IMR-90 (cell line): ENCODE measurements around the gene SBF2. TPM values are rescaled to one million over a fixed set of nuclear protein-coding genes. Genes with fewer than 3 reads are reported as not detected.

ENCODE experiments used
- ATAC-seq: fragments of 200-7000 bp; cut with Tn5 transposase; 2 replicates; pipeline ENCODE4 v1.9.1; 2020; ENCODE audit warnings: low read depth, mild to moderate bottlenecking, moderate library complexity
- BruUV-seq: library from RNA; stranded (reverse); fragments of 400-500 nt; replicated peaks from 2 replicates; lab custom pipeline; 2021; lab: Mats Ljungman, UMichigan
- CTCF ChIA-PET: fragments of 300-600 bp; formaldehyde crosslinking; extraction: SDS; loops from one replicate; lab custom pipeline; 2021; ENCODE audit warnings: antibody characterized with exemption; lab: Yijun Ruan, JAX
- POLR2A ChIA-PET: fragments of 300-600 bp; sonication (Branson Sonifier 250); formaldehyde crosslinking; loops from one replicate; lab custom pipeline; 2022; ENCODE audit warnings: antibody characterized with exemption; ENCODE audit not compliant: unreplicated experiment; lab: Charles Lee
- DNase-seq: peaks from one replicate; pipeline ENCODE4 v3.0.0; 2013
- H2AFZ ChIP-seq: replicated peaks from 2 replicates; pipeline ENCODE3; 2013; ENCODE audit warnings: low read length, mild to moderate bottlenecking; ENCODE audit not compliant: poor library complexity
- H2AK5ac ChIP-seq: 2 replicates; pipeline ENCODE4 v1.6.1; 2013; ENCODE audit warnings: low read depth, low read length, inconsistent platforms
- H2AK9ac ChIP-seq: replicated peaks from 2 replicates; pipeline ENCODE3; 2013; ENCODE audit warnings: mild to moderate bottlenecking, low read depth, low read length, moderate library complexity; ENCODE audit not compliant: poor library complexity
- H2BK120ac ChIP-seq: 2 replicates; pipeline ENCODE4 v1.6.1; 2013; ENCODE audit warnings: low read depth, low read length, inconsistent platforms
- H2BK15ac ChIP-seq: 3 replicates; pipeline ENCODE4 v1.6.1; 2013; ENCODE audit warnings: low read depth, low read length, inconsistent platforms
- H2BK20ac ChIP-seq: 2 replicates; pipeline ENCODE4 v1.6.1; 2013; ENCODE audit warnings: low read depth, mild to moderate bottlenecking, inconsistent platforms, low read length, moderate library complexity
- H2BK5ac ChIP-seq: 2 replicates; pipeline ENCODE4 v1.6.1; 2013; ENCODE audit warnings: mild to moderate bottlenecking, low read depth, low read length, inconsistent platforms; ENCODE audit not compliant: poor library complexity, severe bottlenecking
- H3K14ac ChIP-seq: replicated peaks from 2 replicates; pipeline ENCODE4 v1.6.1; 2013; ENCODE audit warnings: low read depth, low read length, inconsistent platforms
- H3K18ac ChIP-seq: 2 replicates; pipeline ENCODE4 v1.6.1; 2013; ENCODE audit warnings: low read depth, low read length, control low read depth
- H3K23ac ChIP-seq: 2 replicates; pipeline ENCODE4 v1.6.1; 2013; ENCODE audit warnings: low read depth, low read length, inconsistent platforms
- H3K27ac ChIP-seq: 2 replicates; pipeline ENCODE4 v1.5.1; 2013; ENCODE audit warnings: mild to moderate bottlenecking, control low read depth, low read length; ENCODE audit not compliant: insufficient read depth
- H3K27me3 ChIP-seq: 2 replicates; pipeline ENCODE4 v1.6.1; 2013; ENCODE audit warnings: low read length; ENCODE audit not compliant: control insufficient read depth, insufficient read depth
- H3K36me3 ChIP-seq: 2 replicates; pipeline ENCODE4 v1.6.1; 2013; ENCODE audit warnings: low read length, mixed read lengths; ENCODE audit not compliant: control insufficient read depth, insufficient read depth
- H3K4ac ChIP-seq: 2 replicates; pipeline ENCODE4 v1.6.1; 2013; ENCODE audit warnings: low read depth, low read length, inconsistent platforms
- H3K4me1 ChIP-seq: 2 replicates; pipeline ENCODE4 v1.6.1; 2013; ENCODE audit warnings: low read length, mixed read lengths; ENCODE audit not compliant: control insufficient read depth, insufficient read depth
- H3K4me2 ChIP-seq: 2 replicates; pipeline ENCODE4 v1.6.1; 2013; ENCODE audit warnings: low read depth, mild to moderate bottlenecking, control low read depth, low read length, moderate library complexity
- H3K4me3 ChIP-seq: 2 replicates; pipeline ENCODE4 v1.5.1; 2013; ENCODE audit warnings: low read depth, mild to moderate bottlenecking, control low read depth, low read length, moderate library complexity; ENCODE audit not compliant: insufficient read depth
- H3K56ac ChIP-seq: 2 replicates; pipeline ENCODE4 v1.6.1; 2013; ENCODE audit warnings: low read length, inconsistent platforms; ENCODE audit not compliant: insufficient read depth; ENCODE audit errors: extremely low read depth
- H3K79me1 ChIP-seq, 2 experiments: 2 replicates each; pipeline ENCODE4 v1.6.1; 2013; ENCODE audit warnings: low read length in 2 of 2, inconsistent platforms in 1 of 2, low read depth in 1 of 2
- H3K9ac ChIP-seq: 2 replicates; pipeline ENCODE4 v1.6.1; 2013; ENCODE audit warnings: low read depth, low read length, control low read depth
- H3K9me1 ChIP-seq: 2 replicates; pipeline ENCODE4 v1.6.1; 2013; ENCODE audit warnings: low read length, inconsistent platforms; ENCODE audit not compliant: insufficient read depth
- H3K9me3 ChIP-seq: 2 replicates; pipeline ENCODE4 v1.6.1; 2013; ENCODE audit warnings: low read length; ENCODE audit not compliant: control insufficient read depth, insufficient read depth
- H4K20me1 ChIP-seq: 2 replicates; pipeline ENCODE4 v1.6.1; 2013; ENCODE audit warnings: low read length, inconsistent platforms; ENCODE audit not compliant: insufficient read depth
- H4K5ac ChIP-seq: 2 replicates; pipeline ENCODE4 v1.6.1; 2013; ENCODE audit warnings: mild to moderate bottlenecking, low read depth, low read length, control low read depth
- H4K8ac ChIP-seq, 2 experiments: 2 replicates each; pipeline ENCODE4 v1.6.1; 2013; ENCODE audit warnings: low read depth in 2 of 2, low read length in 2 of 2, control low read depth in 1 of 2, inconsistent platforms in 1 of 2
- H4K91ac ChIP-seq: 2 replicates; pipeline ENCODE4 v1.6.1; 2013; ENCODE audit warnings: low read depth, low read length, inconsistent platforms; ENCODE audit not compliant: insufficient read depth
- BHLHE40 ChIP-seq: fragments of 150-350 bp; IDR thresholded peaks from 2 replicates; pipeline ENCODE4 v1.6.1; 2016; ENCODE audit warnings: mild to moderate bottlenecking, low read depth, low read length
- CEBPB ChIP-seq: IDR thresholded peaks from 2 replicates; pipeline ENCODE4 v1.6.1; 2012; ENCODE audit warnings: low read depth, low read length, improper control_type of control experiment
- CHD1 ChIP-seq: IDR thresholded peaks from 2 replicates; pipeline ENCODE4 v1.6.1; 2012; ENCODE audit warnings: low read depth, low read length, improper control_type of control experiment
- FOS ChIP-seq: fragments of 150-350 bp; IDR thresholded peaks from 2 replicates; pipeline ENCODE4 v1.6.1; 2016; ENCODE audit warnings: low read depth, low read length
- MAFK ChIP-seq: IDR thresholded peaks from 2 replicates; pipeline ENCODE4 v1.6.1; 2012; ENCODE audit warnings: low read depth, low read length, improper control_type of control experiment
- MAZ ChIP-seq: IDR thresholded peaks from 2 replicates; pipeline ENCODE4 v1.6.1; 2012; ENCODE audit warnings: low read depth, mild to moderate bottlenecking, low read length, improper control_type of control experiment, moderate library complexity, borderline replicate concordance
- MXI1 ChIP-seq: IDR thresholded peaks from 2 replicates; pipeline ENCODE4 v1.6.1; 2012; ENCODE audit warnings: low read depth, mild to moderate bottlenecking, low read length, moderate library complexity, borderline replicate concordance
- NFE2L2 ChIP-seq: fragments of 150-350 bp; IDR thresholded peaks from 2 replicates; pipeline ENCODE4 v1.6.1; 2016; ENCODE audit warnings: low read depth, mild to moderate bottlenecking, low read length
- POLR2A ChIP-seq: IDR thresholded peaks from 2 replicates; pipeline ENCODE4 v1.6.1; 2012; ENCODE audit warnings: mild to moderate bottlenecking, low read depth, low read length
- RAD21 ChIP-seq: IDR thresholded peaks from 2 replicates; pipeline ENCODE4 v1.6.1; 2012; ENCODE audit warnings: low read length, improper control_type of control experiment
- RCOR1 ChIP-seq: IDR thresholded peaks from 2 replicates; pipeline ENCODE4 v1.6.1; 2012; ENCODE audit warnings: mild to moderate bottlenecking, low read length, improper control_type of control experiment; ENCODE audit not compliant: insufficient replicate concordance
- RFX5 ChIP-seq: IDR thresholded peaks from 2 replicates; pipeline ENCODE4 v1.8.0; 2012; ENCODE audit warnings: low read depth, mild to moderate bottlenecking, low read length, moderate library complexity
- SMC3 ChIP-seq: fragments of 150-350 bp; IDR thresholded peaks from 2 replicates; pipeline ENCODE4 v1.6.1; 2016; ENCODE audit warnings: low read depth, mild to moderate bottlenecking, antibody characterized with exemption, low read length, moderate library complexity
- WGBS, 2 experiments: methylation state at CpG; one replicate each; pipeline versions ENCODE4 v1.1.5 to v1.1.7; 2013; ENCODE audit warnings: missing lambda C conversion rate in 2 of 2; ENCODE audit not compliant: insufficient read length in 1 of 2; ENCODE audit errors: extremely low coverage in 2 of 2; 5-methylcytosine and 5-hydroxymethylcytosine counted together
- dilution Hi-C: fragments of 300-500 bp; cut with HindIII; formaldehyde crosslinking; loops from one replicate; pipeline ENCODE4 v1.14.3; 2018; ENCODE audit warnings: low sequenced_read_pairs; ENCODE audit not compliant: unreplicated experiment
- in situ Hi-C: fragments of 300-500 bp; cut with MboI; formaldehyde crosslinking; loops from 3 replicates; pipeline ENCODE4 v1.14.3; 2019; ENCODE audit warnings: low sequenced_read_pairs, inconsistent platforms, mixed read lengths
- intact Hi-C: fragments of 100-400 bp; cut with micrococcal nuclease; formaldehyde crosslinking; loops from 2 replicates; pipeline ENCODE4 v1.10.0; 2022
- polyA plus RNA-seq, 3 experiments: library from polyadenylated mRNA; depleted of rRNA; stranded (reverse); fragments of >200 nt; gene quantifications; 2 replicates each; pipeline ENCODE4 v1.2.3, GENCODE V29; 2012; ENCODE audit warnings: low replicate concordance in 1 of 3
- total RNA-seq: library from RNA; depleted of rRNA; stranded (reverse); fragments of >200 nt; gene quantifications from 2 replicates; pipeline ENCODE4 v1.2.3, GENCODE V29; 2012
- TF ChIP-seq, protein P1 (sequence below): fragments of 150-350 bp; IDR thresholded peaks from 2 replicates; pipeline ENCODE4 v1.6.1; 2017; ENCODE audit warnings: mild to moderate bottlenecking, antibody characterized with exemption, low read length, low read depth
- TF ChIP-seq, protein P2 (sequence below): conservative IDR thresholded peaks from 2 replicates; pipeline ENCODE4 v1.5.1; 2012; ENCODE audit warnings: mild to moderate bottlenecking, low read depth, low read length, improper control_type of control experiment
- TF ChIP-seq, protein P3 (sequence below): fragments of 150-350 bp; IDR thresholded peaks from 2 replicates; pipeline ENCODE4 v1.6.1; 2016; ENCODE audit warnings: low read depth, mild to moderate bottlenecking, low read length, moderate library complexity, borderline replicate concordance

Gene SBF2
- total and polyA plus RNA-seq, 2 of the 4 experiments (the other 2 are of a cell fraction), result 23.8 to 51.8 TPM

DNA sequence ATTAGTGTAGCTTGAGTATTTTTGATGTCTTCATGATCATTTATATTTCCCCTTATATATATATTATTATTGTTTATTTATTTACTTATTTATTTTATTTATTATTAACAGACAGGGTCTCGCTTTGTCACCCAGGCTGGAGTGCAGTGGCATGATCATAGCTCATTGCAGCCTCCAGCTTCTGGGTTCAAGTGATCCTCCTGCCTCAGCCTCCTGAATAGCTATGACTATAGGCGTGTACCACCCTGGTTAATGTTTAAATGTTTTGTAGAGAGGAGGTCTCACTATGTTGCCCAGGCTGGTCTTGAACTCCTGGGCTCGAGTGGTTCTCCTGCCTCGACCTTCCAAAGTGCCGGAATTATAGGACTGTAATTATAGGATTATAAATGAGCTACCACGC is 21.1 kb upstream of the SBF2 start:
- Histone ChIP-seq H3K18ac (no peak overlapping the region), H3K27ac (no peak overlapping the region), H4K91ac (no peak overlapping the region), H3K36me3 (no peaks in the 10 kb centered on the region), H2BK15ac (no peak overlapping the region), H3K4me3 (no peak overlapping the region), H4K5ac (no peak overlapping the region), H3K56ac (no peak overlapping the region), H3K79me1 (no peaks in the 10 kb centered on the region), H2BK20ac (no peak overlapping the region), H2AK5ac (no peak overlapping the region), H2BK120ac (no peak overlapping the region), H3K23ac (no peak overlapping the region), H3K9me3 (no peaks in the 10 kb centered on the region), H3K9ac (no peak overlapping the region), H2BK5ac (no peak overlapping the region), H3K9me1 (0 out of 2 replicates have a peak, but pooled peaks cover 3% of the 10 kb centered on the region), H2AFZ (no peak overlapping the region), H4K8ac (no peak overlapping the region), H3K4me2 (no peak overlapping the region), H3K27me3 (no peaks in the 10 kb centered on the region), H2AK9ac (no peak overlapping the region), H3K4ac (no peak overlapping the region), H3K4me1 (peaks cover 9% of the 10 kb centered on the region), H3K14ac (no peak overlapping the region), H4K20me1 (no peaks in the 10 kb centered on the region)
- in situ Hi-C loops (loop anchor here (25.0 kb wide), 1 partner anchor 703 kb away; no protein-coding TSS in a partner anchor), intact Hi-C loops (no loop called here), dilution Hi-C loops (no loop called here)
- TF ChIP-seq, protein P1, sequence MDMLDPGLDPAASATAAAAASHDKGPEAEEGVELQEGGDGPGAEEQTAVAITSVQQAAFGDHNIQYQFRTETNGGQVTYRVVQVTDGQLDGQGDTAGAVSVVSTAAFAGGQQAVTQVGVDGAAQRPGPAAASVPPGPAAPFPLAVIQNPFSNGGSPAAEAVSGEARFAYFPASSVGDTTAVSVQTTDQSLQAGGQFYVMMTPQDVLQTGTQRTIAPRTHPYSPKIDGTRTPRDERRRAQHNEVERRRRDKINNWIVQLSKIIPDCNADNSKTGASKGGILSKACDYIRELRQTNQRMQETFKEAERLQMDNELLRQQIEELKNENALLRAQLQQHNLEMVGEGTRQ, result no peak
- TF ChIP-seq BHLHE40 (no peak), RFX5 (no peak), MXI1 (no peak), FOS (no peak), MAZ (no peak), CEBPB (no peak), SMC3 (no peak), MAFK (no peak), RAD21 (no peak), POLR2A (no peak), NFE2L2 (no peak), RCOR1 (no peak), CHD1 (no peak)
- TF ChIP-seq, protein P2, sequence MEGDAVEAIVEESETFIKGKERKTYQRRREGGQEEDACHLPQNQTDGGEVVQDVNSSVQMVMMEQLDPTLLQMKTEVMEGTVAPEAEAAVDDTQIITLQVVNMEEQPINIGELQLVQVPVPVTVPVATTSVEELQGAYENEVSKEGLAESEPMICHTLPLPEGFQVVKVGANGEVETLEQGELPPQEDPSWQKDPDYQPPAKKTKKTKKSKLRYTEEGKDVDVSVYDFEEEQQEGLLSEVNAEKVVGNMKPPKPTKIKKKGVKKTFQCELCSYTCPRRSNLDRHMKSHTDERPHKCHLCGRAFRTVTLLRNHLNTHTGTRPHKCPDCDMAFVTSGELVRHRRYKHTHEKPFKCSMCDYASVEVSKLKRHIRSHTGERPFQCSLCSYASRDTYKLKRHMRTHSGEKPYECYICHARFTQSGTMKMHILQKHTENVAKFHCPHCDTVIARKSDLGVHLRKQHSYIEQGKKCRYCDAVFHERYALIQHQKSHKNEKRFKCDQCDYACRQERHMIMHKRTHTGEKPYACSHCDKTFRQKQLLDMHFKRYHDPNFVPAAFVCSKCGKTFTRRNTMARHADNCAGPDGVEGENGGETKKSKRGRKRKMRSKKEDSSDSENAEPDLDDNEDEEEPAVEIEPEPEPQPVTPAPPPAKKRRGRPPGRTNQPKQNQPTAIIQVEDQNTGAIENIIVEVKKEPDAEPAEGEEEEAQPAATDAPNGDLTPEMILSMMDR, result no peak
- TF ChIP-seq, protein P3, sequence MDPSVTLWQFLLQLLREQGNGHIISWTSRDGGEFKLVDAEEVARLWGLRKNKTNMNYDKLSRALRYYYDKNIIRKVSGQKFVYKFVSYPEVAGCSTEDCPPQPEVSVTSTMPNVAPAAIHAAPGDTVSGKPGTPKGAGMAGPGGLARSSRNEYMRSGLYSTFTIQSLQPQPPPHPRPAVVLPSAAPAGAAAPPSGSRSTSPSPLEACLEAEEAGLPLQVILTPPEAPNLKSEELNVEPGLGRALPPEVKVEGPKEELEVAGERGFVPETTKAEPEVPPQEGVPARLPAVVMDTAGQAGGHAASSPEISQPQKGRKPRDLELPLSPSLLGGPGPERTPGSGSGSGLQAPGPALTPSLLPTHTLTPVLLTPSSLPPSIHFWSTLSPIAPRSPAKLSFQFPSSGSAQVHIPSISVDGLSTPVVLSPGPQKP, result no peak
- WGBS, 2 experiments, result no CpG with 5 or more reads among the region's 6 CpGs
- DNase-seq, result no peak
- BruUV-seq, result no TSS peak
- CTCF ChIA-PET, result interaction anchor here (0.7 to 1.2 kb wide), 2 partner anchors 51 to 91 kb away, joined by 3 to 6 read pairs; no protein-coding TSS in a partner anchor
- ATAC-seq, result no peak
- POLR2A ChIA-PET, result interaction anchor here (0.6 kb wide), 1 partner anchor 16 kb away, joined by 13 read pairs; no protein-coding TSS in a partner anchor
